Thoracic aorta (tissue), 2 donors: Measurements from ENCODE around the gene VPS35. TPM values are rescaled to one million over a fixed set of nuclear protein-coding genes. Genes with fewer than 3 reads are reported as not detected.

Source experiments
- ATAC-seq: fragments of 150-250 bp; one replicate; pipeline ENCODE4 v1.8.0; 2017; ENCODE audit warnings: low read depth; ENCODE audit not compliant: insufficient number of reproducible peaks, low FRiP score
- DNase-seq: peaks from one replicate; pipeline ENCODE4 v3.0.0-alpha.2; 2020; ENCODE audit warnings: low spot score
- H3K27ac ChIP-seq, 2 donors: fragments of 200-600 bp; sonication (generic); 1 replicate in 1 of 2; 2 replicates in 1 of 2; pipeline ENCODE4 v1.5.1; 2016; ENCODE audit warnings: mild to moderate bottlenecking in 2 of 2, moderate library complexity in 2 of 2
- H3K27me3 ChIP-seq: fragments of 200-600 bp; sonication (generic); replicated peaks from 2 replicates; pipeline ENCODE4 v1.6.0; 2016; ENCODE audit warnings: mild to moderate bottlenecking; ENCODE audit not compliant: insufficient read depth
- H3K36me3 ChIP-seq: fragments of 200-600 bp; sonication (generic); one replicate; pipeline ENCODE4 v1.5.1; 2016
- H3K4me1 ChIP-seq, 2 donors: fragments of 200-600 bp; sonication (generic); 1 replicate in 1 of 2; 2 replicates in 1 of 2; pipeline versions ENCODE4 v1.5.1 to v1.6.0; 2016; ENCODE audit warnings: low read depth in 2 of 2, mild to moderate bottlenecking in 1 of 2; ENCODE audit not compliant: control insufficient read depth in 1 of 2
- H3K4me3 ChIP-seq: fragments of 200-600 bp; sonication (generic); 2 replicates; pipeline ENCODE4 v1.5.1; 2016; ENCODE audit warnings: mild to moderate bottlenecking
- H3K9me3 ChIP-seq: fragments of 200-600 bp; sonication (generic); 2 replicates; pipeline ENCODE4 v1.5.1; 2016
- CTCF ChIP-seq: fragments of 200-600 bp; sonication (generic); IDR thresholded peaks from one replicate; pipeline ENCODE4 v1.5.1; 2019; ENCODE audit warnings: antibody characterized with exemption
- total RNA-seq, 2 donors: library from RNA; depleted of rRNA; stranded (reverse); fragments of >200 nt; gene quantifications; one replicate each; pipeline versions ENCODE4 v1.1.0 to v1.2.3, GENCODE V29; 2016

Gene VPS35
- total RNA-seq, 2 donors from 2014 or later, result 32.9 to 69.9 TPM

- no peak for DNase-seq
- H3K36me3 ChIP-seq, result no peaks in the 10 kb centered on the region
- no peaks in the 10 kb centered on the region for H3K4me1 ChIP-seq
- no peaks in the 10 kb centered on the region for H3K27me3 ChIP-seq
- H3K27ac ChIP-seq, result no peak overlapping the region
- TF ChIP-seq CTCF, result no peak
- peaks cover 2% of the 10 kb centered on the region for H3K9me3 ChIP-seq
- ATAC-seq, result no peak
- H3K4me3 ChIP-seq, result no peak overlapping the region
Measured at GRCh38 chr16:46648656-46649055, 40.3 kb downstream of the VPS35 start.

- H3K27me3 ChIP-seq, result no peaks in the 10 kb centered on the region
- no peak for TF ChIP-seq CTCF
- ATAC-seq (no peak), DNase-seq (no peak)
- H3K4me3 ChIP-seq, result no peak overlapping the region
- peaks cover 3% of the 10 kb centered on the region for H3K9me3 ChIP-seq
- no peaks in the 10 kb centered on the region for H3K36me3 ChIP-seq
- H3K27ac ChIP-seq, result no peak overlapping the region
- H3K4me1 ChIP-seq, result no peaks in the 10 kb centered on the region
Measured at GRCh38 chr16:46638947-46639925, 49.7 kb downstream of the VPS35 start.

GRCh38 chr16:46632778-46633733, 55.9 kb downstream of the VPS35 start:
- H3K4me1 ChIP-seq, result no peaks in the 10 kb centered on the region
- no peaks in the 10 kb centered on the region for H3K9me3 ChIP-seq
- H3K36me3 ChIP-seq, result no peaks in the 10 kb centered on the region
- no peaks in the 10 kb centered on the region for H3K27me3 ChIP-seq
- H3K4me3 ChIP-seq, result no peak overlapping the region
- ATAC-seq, result no peak
- no peak for DNase-seq
- TF ChIP-seq CTCF, result no peak
- H3K27ac ChIP-seq, result no peak overlapping the region

GRCh38 chr16:46629331-46630219, 59.4 kb downstream of the VPS35 start:
- H3K27me3 ChIP-seq, result no peaks in the 10 kb centered on the region
- H3K27ac ChIP-seq, result no peak overlapping the region
- no peak for TF ChIP-seq CTCF
- H3K36me3 ChIP-seq, result no peaks in the 10 kb centered on the region
- no peaks in the 10 kb centered on the region for H3K9me3 ChIP-seq
- H3K4me1 ChIP-seq, result no peaks in the 10 kb centered on the region
- no peak for ATAC-seq
- DNase-seq, result no peak
- H3K4me3 ChIP-seq, result no peak overlapping the region
